HG03457 (cell line): ENCODE results near the gene ZNRF3.
"Not testable (repeated sequence)": the region's sequence is repeated elsewhere in the genome, so short reads cannot be mapped to it uniquely, and the experiment has no call there.

Experiments
- ATAC-seq: cut with Tn5 transposase; IDR thresholded peaks from one replicate; pipeline ENCODE4 v1.9.1; 2021; ENCODE audit warnings: moderate number of reproducible peaks; ENCODE audit not compliant: unreplicated experiment

Gene ZNRF3

DNA sequence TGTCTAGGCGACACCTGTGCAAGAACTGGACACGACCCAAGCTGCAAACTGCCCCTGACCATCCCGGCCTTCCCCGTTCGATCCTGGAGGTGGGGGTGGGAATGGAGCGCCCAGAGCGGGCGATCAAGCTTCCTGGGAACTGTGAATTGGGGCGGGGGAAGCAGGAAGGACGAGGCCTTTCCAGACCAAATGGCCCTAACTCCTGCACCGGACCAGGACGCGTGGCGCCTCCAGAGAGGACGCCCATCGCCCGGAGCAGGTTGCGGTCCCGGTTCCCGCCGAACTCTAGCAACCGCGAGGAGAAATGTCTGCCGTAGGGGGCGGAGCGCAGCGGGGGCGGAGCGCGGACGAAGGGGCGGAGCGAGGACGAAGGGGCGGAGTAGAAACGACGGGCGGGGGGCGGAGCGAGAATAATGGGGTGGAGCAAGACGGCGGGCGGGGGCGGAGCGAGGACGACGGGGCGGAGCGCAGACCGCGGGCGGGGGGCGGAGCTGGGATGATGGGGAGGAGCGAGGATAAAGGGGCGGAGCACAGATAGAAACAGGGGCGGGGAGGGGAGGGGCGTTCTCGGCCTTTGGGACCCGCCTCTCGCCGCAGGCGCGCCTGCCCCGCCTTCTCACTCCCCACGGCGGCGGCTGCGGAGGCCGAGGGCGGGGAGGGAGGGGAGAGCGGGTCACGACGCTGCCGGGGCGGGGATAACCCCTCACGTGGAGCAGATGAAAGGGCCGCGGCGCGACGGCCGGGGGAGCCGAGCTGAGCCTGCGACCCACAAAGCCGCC lies at the start of gene ZNRF3:
Gene ZNRF3 (plus strand): TSS at position 695 of the 779 bp plus-strand sequence. CDS start 195 bp downstream, outside the sequence.
- no peak for ATAC-seq

DNA sequence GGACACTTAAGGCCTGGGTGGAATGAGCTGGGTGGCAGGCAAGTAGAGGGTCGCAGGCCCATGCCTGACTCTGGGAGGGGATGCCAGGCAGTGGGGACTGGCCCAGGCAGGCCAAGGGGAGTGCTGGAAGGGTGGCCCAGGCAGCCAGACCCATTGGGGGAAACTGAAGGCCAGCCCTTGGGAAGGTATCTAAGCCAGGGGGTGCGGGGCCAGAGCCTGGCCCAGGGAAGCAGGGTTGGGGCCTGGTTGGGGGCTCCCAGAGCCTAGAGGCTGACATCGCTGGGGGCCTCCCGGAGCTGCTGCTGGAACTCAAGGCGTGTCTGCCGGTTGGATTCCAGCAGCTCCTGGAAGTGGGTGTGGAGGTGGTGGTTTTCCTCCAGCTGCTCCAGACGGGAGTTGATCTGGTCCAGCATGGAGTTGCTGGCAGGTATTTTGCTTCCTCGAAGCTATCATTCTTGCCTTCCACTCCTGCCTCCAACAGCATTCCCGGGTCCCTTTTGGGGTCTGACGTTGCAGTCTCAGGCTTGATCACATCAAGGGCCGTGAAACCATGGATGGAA lies 47.7 kb upstream of the ZNRF3 start:
- no peak for ATAC-seq

DNA sequence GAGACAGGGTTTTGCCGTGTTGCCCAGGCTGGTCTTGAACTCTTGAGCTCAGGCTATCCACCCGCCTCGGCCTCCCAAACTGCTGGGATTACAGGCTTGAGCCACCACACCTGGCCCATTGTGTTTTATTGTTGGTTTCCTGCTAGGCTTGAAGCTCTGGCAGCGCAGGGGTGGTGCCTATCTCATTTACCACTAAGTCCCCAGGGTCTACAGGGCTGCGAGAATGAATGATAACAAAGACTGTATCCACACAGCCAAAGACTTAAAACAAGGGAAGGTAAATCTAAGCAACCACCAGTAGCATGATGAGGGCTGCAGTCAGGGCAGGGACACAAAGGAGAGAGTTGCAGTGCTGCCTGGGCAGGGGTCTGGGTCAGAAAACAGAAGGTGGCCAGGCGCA lies 45.7 kb upstream of the ZNRF3 start:
- ATAC-seq: no peak

DNA sequence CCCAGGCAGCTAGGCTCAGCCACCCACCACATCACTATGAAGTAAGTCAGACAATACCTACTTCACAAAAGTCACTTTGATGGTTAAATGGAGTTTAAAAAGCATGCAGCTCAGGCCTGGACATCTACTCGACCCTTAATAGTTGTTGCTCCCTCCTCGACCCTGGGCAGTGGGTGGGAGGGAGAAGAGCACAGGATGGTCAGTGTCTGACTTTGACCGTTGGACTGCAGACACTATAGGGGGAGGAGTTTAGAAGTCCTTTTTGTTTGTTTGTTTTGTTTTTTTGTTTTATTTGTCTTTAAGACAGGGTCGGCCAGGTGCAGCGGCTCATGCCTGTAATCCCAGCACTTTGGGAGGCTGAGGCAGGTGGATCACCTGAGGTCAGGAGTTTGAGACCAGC lies 44.4 kb upstream of the ZNRF3 start:
- ATAC-seq: no peak

DNA sequence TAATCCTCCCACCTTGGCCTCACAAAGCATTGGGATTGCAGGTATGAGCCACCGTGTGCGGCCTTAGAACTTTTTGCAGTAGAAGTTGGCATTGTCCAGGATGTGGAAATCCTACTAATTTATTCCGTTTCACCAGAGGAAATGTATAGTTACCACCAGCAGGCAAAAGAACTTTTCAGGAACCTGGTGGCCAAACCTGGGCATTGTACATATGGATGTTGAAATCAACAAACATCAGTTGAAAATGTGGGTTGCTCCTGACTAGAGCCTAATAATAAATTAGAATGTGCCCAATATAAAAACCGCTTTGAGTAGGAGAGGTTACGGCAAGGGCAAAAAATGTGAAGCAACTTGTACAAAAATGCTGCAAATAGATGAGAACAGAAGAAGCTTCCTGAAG lies 42.3 kb upstream of the ZNRF3 start:
- no peak for ATAC-seq

DNA sequence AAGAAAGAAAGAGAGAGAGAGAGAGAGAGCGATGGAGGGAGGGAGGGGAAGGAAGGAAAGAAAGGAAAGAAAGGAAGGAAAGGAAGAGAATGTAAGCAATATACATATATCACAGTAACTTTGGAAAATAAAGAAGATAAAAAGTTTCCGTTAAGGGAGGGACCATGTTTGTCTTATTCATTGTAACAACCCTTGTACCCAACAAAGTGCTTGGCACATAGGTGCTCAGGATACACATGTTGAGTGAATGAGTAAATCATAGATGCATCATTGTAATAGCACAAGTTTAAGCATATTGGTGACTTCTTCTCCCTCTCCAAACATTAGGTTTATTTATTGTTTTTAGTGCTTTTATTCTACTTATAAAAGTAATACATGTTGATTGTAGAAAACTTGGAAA lies 39.7 kb upstream of the ZNRF3 start:
- ATAC-seq: no peak

DNA sequence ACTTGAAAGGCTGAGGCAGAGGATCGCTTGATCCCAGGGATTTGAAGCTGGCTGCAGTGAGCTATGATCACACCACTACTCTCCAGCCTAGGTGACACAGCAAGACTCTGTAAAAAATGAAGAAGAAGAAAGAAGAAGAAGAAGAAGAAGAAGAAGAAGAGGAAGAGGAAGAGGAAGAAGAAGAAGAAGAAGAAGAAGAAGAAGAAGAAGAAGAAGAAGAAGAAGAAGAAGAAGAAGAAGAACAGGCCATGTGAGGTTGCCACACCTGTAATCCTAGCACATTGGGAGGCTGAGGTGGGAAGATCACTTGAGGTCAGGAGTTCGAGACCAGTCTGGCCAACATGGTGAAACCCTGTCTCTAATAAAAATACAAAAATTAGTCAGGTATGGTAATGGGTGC lies 39.1 kb upstream of the ZNRF3 start:
- not testable (repeated sequence) for ATAC-seq

DNA sequence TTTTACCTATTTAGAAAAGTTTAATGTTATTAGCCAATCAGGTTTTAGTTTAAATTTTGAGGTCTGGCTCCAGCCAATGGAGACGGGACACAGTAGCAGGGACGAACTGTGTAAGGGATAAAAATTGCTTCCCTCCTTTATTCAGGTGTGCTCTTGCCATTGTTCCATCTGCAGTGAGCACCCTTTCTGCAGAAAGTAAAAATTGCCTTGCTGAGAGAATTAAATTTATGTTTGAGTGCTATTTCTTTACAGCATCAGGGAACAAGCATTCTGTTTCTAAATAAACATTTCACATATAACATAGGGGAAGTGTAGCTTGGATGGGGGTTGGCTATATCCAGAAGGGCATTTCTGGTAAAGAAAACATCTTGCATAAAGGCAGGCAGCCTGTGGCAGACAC lies 36.4 kb upstream of the ZNRF3 start:
- ATAC-seq: no peak

DNA sequence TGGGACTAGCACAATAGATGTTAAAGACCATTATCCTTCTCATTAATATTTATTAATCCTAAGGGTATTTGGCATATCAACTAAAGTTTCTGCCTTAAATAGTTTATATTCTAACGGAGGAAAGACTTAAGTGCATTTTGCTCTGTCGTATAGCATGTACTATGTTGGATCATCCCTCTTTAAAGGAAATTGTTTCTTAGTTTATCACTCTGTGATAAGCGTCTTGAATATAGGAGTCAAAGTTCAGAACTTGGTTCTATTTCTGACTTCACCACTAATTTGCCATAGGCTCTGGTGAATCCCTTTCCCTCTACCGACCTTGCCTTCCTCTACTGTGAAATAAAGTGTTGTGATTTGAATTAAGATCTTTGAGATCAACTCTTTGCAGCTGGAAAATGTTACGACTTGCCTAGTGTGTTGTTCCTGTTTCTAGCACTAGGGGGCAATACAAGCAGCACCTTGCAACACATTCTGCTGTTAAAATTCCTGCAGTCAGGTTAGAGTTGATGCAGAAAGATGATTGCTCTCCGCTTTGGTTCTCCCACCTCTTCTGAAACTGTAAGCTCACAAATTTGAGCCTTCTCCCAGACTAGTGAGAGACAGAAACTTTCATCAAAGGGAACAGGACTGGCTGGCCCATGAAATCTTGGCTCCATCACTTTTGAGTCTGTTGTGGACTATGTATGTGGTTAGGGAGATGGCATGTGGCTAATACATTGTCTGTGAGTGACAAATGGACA lies 27.8 kb upstream of the ZNRF3 start:
- no peak for ATAC-seq

DNA sequence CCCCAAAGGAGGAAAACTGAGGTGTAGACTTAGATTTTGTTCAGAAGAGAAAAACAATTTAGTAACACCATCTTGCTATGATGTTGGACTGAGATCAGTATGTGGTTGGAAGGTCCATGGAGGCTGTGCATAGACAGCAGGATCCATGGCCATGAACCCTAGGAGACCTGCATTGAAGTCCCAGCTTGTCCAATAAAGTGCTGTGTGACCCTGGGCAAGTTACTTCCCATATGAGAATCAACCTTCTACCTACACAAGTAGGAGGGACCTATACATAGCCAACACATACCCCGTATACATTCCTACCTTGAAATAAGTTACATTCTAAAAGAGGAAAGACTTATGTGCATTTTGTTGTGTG lies 27.3 kb upstream of the ZNRF3 start:
- ATAC-seq: no peak

DNA sequence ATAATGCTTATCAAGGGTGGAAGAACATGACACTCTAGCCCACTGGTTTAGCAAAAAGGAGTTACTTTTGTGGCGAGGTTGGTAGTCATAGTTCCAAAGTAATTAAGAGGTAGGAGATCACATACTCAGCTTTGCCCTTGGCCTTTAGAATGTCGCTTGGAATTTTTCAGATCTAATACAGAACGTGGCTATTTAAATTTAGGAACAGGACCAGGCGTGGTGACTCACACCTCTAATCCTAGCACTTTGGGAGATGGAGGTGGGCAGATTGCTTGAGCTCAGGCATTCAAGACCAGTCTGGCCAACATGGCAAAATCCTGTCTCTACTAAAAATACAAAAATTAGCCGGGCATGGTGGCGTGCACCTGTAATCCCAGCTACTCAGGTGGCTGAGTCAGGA lies 26.1 kb upstream of the ZNRF3 start:
- no peak for ATAC-seq

DNA sequence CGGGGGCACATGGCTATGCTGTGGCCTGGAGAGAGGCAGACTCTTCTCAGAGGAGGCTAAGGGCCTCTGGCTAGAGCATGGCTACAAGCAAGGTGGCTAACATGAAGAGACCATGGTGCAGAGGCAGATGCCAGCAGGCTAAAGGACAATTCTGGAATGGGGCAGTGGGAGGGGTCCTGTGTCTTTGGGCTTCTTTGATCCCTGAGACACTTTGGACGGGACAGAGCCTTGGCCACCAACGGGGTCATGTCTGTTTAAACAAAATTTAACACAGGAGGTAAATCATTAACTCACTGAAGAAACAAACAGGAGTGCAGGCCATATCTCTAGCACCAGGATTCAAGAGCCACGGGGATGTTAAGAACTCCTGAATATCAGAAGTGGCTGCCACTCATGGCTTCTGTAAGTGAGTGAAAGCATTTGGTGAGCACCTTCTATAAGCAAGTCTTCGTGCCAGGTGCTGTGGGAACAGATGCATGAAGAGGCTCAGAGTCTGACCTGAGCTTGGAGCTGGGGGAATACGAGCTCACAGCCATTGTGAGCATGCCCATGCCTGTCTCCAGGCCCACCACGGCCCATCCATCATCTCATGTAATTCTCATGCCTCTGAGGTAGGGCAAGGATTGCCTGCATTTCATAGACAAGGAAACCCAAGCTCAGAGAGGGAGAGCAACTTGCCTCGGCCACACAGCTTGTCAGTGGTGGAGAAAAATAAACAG lies 18.3 kb upstream of the ZNRF3 start:
- no peak for ATAC-seq

DNA sequence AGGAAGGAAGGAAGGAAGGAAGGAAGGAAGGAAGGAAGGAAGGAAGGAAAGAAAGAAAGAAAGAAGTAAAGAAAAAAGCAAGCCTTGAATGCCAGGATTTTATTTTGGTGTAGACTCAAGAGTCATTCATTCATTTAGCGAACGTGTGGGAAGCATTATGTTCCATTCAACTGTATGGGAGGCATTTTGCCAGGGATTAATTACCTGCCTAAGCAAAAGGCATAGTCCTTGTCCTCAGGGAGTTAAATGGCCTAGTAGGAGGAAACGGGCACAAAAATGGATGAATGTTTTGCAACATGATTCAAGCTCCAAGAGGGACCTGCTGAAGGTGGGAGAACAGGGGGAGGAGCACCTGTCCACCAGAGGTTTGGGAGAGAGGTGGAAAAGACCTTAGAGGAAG lies 16.2 kb upstream of the ZNRF3 start:
- ATAC-seq: no peak

DNA sequence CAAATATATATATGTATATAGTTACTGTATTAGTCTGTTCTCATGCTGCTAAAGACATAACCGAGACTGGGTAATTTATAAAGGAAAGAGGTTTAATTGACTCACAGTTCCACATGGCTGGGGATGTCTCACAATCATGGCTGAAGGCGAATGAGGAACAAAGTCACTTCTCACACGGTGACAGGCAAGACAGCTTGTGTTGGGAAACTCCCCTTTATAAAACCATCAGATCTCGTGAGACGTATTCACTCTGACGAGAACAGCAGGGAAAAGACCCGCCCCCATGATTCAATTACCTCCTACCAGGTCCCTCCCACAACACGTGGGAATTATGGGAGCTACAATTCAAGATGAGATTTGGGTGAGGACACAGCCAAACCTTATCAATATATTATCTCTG lies 15.0 kb upstream of the ZNRF3 start:
- not testable (repeated sequence) for ATAC-seq

DNA sequence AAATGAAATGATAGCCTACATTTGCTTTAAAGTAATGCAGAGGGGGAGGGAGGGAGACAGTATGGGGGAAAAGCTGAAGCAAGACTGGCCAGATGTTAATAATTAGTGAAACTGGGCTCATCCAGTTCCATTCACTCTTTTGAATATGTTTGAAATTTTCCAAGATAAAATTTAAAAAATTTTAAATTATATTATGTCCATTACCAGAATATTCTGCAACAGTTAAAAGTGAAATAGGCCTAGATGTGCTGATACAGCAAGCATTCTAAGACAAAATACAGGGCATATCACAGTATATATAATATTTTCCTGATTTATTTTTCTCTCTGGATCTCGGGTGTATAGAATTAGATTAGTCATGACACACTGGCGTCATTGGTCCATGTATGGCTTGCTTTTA lies 13.6 kb upstream of the ZNRF3 start:
- no peak for ATAC-seq

DNA sequence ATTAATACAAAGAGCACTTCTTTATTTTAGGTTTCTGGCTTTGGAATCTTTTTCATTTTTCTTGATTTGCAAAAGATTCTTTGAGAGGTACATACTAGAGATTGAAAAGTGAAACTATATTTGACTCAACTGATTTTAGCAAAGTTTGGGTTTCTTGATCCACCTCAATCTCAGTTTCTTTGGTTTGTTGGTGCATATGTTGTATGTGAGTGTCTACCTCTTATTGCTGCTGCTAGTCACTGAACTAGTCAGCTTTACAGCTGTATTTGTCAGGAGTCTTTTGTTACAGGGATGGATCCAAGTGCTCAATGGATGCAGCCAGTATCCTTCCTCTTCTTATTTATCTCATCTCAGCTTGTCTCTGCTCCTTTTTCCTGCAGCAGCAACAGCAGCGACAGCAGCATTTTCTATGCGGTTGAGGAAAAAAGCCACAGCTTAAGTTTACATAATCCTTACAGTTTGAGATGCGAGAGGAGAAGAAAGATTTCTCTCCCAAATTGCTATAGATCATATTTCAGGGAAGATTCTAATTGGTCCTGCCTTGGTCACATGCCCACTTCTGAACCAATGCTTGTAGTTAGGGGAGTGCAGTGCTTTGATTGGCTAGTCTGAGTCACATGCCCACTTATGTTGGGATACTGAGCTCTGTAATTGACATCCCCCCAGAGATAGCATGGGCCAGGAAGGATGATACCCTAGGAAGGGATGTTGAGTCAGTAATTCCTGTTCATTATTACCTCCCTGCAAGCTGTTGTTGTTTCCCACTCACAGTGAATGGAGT lies 10.0 kb upstream of the ZNRF3 start:
- no peak for ATAC-seq

DNA sequence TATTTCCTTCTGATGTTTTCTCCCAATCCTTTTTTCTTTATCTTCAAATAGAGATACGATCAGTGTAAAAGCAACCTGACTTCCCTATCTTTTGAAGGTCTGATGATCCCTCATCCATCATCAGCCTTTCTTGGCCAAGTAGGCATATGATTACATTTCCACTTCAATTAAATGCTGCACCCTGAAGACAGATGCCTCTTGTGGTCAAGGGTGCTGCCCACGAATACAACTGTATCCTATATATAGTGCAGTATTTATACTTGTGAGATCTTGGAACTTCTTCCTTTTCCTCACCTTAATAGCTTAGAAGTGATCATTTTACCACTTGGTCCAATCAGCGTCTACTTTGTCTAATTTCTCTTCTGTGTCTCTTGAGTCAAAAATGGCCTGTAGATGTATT lies 9.3 kb upstream of the ZNRF3 start:
- ATAC-seq: no peak

DNA sequence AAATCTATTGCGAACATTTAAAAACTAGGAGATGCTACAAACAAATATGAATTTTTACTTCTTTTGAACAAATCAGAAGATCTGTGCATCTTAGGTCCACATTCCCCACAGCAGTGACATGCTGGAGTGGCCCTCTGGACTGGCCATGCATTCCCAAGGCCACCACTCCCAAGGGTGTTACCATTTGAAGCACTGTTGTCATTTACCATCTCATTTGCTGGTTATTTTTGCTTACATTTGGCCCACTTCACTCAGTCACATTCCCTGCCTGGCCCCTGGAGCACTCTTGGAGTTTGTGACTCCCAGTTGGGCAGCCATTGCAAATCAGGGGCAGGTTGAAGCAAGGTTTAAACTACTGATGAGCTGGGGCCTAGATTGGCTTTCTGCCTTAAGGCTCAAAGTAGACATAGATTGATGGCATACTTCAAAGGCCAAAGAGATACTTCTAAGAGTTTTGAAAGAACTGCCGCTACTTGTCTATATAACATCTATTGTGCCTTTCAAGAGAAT lies 8.5 kb upstream of the ZNRF3 start:
- no peak for ATAC-seq

DNA sequence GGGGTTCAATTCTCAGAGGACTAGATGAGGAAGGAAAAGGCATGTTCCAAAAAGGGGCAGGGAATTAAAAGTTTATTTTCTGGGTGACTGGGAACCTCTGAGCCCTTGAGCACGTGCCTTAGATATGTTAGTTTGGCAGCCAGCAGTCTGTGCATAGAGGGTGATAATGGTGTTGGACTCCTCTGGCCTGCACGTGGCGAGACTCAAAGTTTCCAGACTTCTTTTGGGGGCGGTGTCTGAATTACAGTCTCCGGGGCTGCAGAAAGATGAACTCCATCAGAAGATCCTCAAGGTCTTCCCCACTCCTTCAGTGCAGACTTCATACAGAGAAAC lies 861 bp upstream of the ZNRF3 start:
- ATAC-seq: no peak

DNA sequence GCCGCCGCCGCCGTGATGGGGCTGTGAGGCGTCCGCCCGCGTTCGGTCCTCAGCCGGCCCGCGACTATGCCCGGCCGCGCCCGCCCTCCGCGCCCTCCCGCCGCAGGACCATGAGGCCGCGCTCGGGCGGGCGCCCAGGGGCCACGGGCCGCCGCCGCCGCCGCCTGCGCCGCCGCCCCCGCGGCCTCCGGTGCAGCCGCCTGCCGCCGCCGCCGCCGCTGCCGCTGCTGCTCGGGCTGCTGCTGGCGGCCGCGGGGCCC lies 215 bp downstream of the ZNRF3 start:
- no peak for ATAC-seq
